ENCODE measurements around the gene NOP58.
"Not testable (repeated sequence)": the region's sequence is repeated elsewhere in the genome, so short reads cannot be mapped to it uniquely, and the experiment has no call there.

NOP58 gene

DNA sequence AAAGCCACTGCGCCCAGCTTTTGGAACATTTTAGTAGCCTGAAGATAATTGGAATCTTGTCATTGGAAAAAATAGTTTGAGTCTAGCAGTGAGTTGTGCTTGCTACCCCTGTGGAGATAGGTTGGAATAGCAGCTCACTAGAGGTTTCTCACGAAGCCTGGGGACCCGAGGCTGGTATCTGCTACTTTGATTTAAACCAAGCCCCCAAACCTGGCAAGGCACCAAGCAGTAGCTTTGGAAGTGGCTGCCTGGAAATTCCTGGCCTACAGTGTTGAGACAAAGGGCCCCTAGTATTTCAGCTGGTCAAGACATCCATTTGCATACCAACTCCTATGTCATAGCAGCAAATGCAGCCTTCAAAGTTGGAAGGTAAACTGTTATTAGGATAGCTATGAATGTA, 42.1 kb downstream of the NOP58 start:
- DNase-seq (ENCODE audit: low spot score) = no peak

DNA sequence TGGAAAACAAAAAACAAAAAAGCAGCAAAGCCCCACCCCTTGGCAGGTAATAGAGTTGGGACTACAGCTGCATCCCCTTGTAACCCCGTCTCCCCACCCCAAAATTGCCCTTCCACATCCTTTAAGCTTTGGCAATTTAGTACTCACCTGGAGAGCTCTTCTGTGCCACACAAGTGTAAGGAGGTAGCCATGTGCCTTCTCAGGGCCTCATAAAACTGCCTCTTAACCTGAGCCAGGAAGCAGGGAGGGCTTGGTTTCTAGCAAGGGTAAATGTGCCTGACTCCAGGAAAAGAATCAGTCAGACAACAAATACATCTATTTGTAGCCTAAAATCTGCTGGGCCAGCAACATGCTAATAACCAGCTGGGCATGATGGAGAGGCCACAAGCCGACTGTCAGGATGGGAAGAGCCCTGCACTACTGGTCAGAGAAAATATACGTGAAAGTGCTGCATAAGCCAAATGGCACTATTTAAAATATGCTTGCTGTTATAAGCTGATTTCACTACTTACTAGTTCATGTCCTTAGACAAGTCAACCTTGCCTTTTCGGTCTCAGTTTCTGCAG, 46.3 kb downstream of the NOP58 start:
- no peak for DNase-seq (ENCODE audit: low spot score)

DNA sequence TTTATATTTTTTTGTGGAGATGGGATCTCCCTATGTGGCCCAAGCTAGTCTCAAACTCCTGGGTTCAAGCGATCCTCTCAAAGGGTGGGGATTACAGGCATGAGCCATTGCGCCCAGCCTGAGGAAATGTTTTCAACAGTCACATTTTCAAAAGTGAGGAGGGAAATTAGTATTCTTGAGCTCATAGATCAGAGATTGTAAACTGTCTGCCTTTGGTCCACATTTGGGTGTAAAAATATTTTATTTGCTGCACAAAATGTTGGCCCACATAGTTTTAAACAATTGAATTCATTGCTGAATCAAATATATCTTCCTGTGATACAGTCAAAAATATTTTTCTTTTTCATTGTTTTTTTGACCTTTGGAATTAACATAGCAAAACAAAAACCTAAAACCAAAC, 48.6 kb downstream of the NOP58 start:
- no peak for DNase-seq (ENCODE audit: low spot score)

DNA sequence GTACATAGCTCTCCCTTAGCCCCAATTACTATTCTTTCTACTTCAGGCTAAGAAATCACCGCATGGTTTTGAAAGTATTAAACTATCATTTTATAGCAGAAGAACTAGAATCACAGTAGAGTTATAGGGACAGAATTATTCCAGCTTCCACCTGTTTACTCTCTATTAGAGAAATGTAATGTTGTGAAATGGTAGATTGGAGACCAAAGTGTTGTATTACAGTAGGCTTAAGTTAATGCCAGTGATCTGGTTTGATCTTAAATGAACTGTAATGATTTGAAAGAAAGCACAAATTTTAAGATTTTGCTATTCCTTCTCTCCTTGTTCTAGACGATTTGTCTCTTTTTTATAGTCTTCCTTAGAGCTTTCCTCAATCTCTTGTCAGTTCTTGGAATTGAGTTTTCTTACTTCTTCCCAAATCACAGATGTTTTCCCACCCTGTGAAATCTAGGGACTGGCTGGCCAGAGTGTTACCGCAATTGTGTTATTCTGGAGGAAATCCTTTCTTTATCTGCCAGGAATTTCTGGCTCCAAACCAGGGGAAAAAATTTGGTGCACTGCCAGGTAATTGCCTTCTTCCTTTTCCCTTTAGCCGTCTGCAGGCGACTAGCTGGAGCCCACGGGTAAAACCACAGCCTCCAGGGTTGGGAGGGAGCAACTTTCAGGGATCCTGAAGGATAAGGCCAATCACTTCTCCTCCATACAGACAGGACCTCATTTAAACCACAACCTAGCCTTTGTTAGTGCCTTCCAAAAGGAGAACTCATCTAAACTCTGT, 51.7 kb downstream of the NOP58 start:
- peak; percentile 61 for DNase-seq (ENCODE audit: low spot score)

DNA sequence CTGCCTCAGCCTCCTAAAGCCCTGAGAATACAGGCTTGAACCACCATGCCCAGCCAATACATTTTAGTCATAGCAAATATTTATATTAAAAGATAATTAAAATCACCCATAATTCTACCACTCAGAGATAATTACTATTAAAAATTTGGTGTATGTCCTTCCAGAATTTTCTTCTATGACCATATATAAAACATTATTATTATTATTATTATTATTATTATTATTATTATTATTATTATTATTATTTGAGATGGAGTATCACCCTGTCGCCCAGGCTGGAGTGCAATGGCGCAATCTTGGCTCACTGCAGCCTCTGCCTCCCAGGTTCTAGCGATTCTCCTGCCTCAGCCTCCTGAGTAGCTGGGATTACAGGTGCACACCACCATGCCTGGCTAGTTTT, 54.8 kb downstream of the NOP58 start:
- not testable (repeated sequence) for DNase-seq (ENCODE audit: low spot score)

DNA sequence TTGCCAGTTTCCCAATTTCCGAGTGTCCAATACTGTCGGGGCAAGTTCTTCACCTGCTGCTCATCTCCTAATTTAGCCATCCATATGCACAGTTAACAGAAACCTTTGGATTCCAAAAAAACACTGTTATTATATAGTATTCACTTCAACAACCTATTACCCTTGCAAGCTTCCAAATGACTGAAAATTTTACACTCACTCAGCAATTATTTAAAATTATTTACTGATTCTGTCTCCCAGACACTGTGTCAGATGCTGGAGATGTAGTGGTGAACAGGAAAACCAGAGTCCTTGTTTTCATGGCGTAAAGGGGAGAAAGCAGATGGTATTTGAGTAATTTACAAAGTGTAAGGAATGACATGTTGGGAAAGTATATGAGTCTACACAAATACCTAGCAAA, 56.9 kb downstream of the NOP58 start:
- DNase-seq (ENCODE audit: low spot score) = no peak

DNA sequence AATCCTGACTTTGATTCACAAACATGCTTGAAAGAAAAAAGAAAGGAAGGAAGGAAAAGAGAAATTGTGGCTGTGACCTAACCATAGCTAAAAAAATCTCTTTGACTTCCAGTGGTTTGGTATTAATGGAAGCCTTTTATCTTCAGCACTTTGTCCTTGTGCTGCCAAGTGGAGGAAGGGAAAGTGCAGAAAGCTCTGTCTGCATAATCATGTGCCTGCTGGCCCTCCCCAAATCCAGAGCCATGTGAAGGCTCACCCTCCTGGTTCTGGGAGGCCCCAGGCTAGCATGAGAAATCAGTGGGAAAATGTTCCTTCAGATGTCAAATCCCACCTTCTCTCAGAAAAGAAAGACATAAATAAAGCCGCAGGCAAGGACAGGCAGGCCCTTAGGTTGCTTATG, 62.3 kb downstream of the NOP58 start:
- DNase-seq (ENCODE audit: low spot score) = no peak

DNA sequence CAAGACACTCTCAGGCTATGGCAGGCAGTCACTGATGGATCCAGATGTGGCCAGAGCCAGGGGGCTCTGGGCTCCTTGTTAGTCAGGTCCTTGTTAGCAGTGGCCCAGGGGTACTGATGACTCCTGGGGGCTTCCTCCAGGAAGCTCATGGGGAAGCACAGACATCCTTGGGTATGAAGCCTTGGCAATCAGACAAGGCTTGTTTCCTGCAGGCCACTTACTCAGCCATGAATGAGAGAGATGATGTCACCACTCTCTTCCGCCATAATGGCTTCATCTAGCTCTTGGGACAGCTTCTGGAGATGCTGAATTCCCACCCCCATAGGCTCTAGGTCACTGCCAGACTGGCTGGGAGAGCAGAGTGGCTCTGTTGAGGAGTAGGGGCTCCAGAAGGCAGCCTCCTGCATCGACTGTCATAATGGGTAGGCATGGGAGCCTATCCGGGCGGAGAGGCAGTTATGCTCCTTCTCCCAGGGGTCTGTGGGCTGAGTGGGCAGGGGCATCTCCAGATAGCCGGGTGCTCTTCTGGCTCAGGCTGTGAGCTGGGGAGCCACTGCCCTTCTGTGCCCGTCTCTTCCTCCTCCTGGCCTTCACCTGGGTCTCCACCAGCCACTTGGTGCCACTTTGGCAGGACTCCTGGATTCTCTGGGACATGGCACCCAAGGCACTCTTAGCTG, 70.4 kb downstream of the NOP58 start:
- DNase-seq (ENCODE audit: low spot score) = no peak

DNA sequence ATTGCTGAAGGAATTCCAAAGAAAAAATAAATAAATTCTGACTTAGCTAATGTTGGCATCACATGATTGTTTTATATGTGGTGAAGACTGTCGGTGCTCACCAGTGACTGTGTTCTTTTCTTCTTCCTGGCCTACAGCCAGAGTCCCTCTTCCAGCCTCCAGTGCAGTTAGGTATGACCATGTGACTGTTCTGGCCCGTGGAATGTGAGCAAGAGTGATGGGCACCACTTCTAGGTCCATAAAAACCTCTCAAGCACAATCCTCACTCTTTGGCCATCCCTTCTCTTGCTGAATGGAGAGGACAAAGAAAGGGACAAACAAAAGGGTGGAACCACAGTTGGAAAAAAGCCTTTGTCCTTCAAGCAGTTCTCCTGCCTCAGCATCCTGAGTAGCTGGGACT, 71.6 kb downstream of the NOP58 start:
- DNase-seq (ENCODE audit: low spot score) = no peak

DNA sequence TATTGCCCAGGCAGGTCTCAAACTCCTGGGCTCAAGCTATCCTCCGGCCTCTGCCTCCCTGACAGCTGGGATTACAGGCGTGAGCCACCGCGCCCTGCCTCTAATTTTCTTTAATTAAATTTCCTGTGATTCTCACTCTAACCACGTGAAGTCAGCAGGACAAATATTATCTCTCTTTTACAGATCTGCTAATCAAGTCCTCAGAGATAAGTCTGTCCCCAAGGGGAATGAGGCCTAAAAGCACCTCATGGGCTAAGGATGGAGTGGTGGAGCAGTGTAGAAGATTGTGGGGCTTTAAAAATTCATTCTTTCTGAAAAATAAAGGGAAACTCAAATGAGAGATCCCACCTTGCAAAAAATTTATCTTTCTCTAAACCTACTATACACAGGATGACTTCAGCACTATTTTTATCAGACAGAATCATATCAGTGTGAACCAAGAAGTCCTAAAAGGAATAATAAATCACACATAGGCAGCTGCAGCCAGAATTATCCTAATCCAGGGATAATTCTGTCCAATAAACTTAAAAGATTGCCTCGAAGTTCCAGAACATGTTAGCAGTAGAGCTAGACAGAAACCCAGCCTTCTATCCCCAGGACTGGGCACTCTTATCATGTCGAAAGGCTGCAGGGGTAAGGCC, 72.3 kb downstream of the NOP58 start:
- DNase-seq (ENCODE audit: low spot score) = no peak

DNA sequence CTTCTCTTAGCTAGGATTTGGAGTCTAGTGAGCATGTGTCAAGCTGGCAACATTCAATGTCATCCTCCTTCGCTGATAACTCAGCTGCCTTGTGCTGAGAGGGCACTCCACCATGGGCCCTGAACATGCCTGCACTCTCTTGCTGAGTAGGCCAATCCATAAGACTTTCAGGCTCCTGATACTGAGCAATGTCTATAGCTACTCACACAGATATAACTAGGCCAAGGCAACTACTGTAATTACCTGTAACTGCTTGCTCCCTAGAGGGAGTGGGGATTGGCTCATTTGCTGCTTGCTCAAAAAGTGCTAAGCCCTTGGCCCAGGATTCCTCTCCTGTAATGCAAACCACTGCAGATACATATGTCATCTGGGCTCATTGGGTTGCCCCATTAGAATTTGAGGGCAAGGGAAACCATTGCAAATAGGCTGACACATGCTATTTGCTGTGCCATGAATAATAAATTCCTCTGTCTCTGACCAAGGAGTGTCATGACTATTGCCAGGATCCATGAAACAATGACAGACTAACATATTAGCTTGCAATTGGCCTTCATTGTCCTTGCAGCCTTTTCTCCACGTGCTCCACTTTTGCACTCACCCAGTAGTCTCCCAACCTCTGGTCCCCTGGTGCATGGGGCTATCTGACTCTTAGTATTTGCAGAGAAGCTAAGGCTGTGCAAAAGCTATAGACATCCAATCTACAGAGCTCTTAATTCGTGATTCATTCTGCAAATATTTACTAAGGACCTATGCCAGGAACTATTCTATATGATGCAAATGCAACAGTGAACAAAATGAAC, 73.7 kb downstream of the NOP58 start:
- peak; percentile 24 for DNase-seq (ENCODE audit: low spot score)

DNA sequence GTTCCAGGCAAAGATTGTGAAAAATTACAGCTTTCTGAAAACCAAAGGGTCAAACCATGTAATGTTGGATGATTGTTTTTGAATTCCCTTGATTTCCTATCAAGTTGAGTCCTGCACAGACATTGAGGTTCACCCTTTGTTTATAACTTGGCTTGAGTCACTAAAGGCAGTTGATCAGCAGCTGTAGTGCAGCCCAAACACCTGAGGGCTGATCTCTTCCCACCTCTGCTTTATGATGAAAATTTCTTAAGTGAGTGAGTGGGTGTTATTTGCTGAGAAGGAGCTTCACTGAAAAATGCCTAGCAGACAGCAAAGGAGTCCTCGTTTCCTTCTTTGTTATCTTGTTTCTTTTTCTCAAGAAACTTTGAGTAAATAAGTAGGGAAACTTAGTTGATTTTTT, 78.6 kb downstream of the NOP58 start:
- no peak for DNase-seq (ENCODE audit: low spot score)

DNA sequence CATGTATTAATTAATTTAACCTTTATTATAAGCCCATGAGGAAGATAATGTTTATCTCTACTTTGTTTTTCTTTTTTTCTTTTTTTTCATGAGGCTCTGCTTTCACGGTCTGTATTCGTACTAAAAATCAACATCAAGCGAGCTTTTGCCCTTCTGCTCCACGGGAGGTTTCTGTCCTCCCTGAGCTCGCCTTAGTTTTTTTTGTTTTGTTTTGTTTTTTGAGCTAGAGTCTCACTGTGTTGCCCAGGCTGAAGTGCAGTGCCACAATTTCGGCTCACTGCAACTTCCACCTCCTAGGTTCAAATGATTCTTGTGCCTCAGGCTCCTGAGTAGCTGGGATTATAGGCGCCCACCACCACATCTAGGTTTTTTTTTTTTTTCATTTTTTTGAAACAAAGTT, 80.6 kb downstream of the NOP58 start:
- no peak for DNase-seq (ENCODE audit: low spot score)

Data from SW480 (cell line).